GM19455 (cell line): ENCODE data around the gene TMC3.

Experiments
- ATAC-seq: cut with Tn5 transposase; IDR thresholded peaks from one replicate; pipeline ENCODE4 v1.9.1; 2021; ENCODE audit not compliant: unreplicated experiment

The TMC3 gene

DNA sequence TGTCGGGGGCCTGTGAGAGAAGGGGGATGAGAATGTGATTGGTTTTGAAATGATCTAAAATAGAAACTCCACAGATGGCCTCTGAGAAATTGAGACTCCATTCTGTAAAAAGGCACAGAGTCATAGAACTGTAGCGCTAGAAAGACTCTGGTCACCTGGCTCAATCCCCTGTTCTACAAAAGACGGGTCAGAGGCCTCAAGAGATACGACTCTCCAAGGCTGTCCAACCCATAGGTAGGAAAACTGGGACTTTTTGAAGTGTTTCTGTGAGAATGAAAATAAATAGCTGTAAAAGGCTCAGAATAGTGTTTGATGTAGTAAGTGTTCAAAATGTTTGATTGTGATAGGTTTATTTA is 11.7 kb upstream of the TMC3 start:
- ATAC-seq = no peak

GRCh38 chr15:81384891-81385720 is 11.1 kb upstream of the TMC3 start:
- no peak for ATAC-seq

DNA sequence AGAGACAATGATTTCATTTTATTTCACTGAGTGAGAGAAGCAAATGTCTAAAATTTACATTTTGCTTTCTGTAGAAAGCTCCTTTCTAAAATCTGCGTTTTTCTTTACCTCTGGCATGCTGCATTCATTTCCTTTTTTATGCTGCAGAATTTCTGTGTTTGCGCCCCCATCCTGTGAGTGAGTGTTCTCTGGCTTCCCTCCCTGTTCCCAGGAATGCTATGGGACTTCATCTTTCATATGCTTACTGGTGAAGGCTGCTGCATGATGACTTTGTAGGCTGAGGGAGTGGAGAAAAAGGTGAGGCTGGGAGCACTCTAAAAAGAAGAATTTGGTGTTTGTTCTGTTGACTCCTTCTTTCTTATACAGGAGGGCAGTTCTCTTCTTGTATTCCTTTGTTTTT is 7.7 kb upstream of the TMC3 start:
- ATAC-seq = no peak

DNA sequence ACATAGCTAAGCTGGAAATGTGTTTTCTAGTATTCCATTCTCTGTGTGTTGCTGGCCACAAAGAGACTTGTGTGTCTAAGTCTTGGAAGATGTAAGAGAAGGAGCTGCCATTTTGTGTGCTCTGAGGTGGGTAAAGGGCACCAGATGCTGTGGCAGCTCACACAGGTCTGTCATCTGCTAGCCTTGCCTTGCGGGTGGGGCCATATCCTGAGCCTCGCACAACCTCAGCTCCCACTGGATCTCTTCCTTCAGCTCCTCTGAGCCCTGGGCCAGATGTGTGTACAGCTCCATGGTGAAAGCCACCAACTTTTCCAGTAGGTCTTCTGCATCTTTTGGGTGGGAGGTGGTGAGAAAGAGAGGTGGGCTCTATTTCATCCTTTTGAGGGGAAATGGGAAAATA is 6.7 kb upstream of the TMC3 start:
- no peak for ATAC-seq

GRCh38 chr15:81380203-81380602 is 6.2 kb upstream of the TMC3 start:
- no peak for ATAC-seq

GRCh38 chr15:81379269-81379668 is 5.3 kb upstream of the TMC3 start:
- no peak for ATAC-seq

GRCh38 chr15:81378443-81378842 is 4.4 kb upstream of the TMC3 start:
- no peak for ATAC-seq

- no peak for ATAC-seq
These were observed 3.9 kb upstream of the TMC3 start for GRCh38 chr15:81377871-81378270.

DNA sequence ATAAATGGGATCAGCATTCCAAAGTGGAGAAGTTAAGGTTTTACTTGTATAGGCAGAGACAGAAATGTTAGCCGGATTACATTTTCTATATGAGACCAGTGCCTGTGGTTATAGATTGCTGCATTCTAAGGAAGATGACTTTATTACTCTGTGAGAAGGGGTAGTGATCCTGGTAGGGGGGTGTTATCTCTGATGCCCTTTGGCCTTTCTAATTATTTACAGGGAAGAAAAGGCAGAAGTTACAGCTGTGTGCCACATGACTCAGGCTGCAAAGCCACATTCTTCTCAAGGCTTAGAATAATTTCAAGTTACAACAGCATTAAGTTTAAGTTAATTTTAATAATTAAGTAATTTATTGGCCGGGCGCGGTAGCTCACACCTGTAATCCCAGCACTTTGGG is 2.2 kb upstream of the TMC3 start:
- no peak for ATAC-seq

GRCh38 chr15:81375461-81375860 is 1.4 kb upstream of the TMC3 start:
- ATAC-seq = no peak

GRCh38 chr15:81373176-81373575 is 837 bp downstream of the TMC3 start:
- ATAC-seq = no peak

DNA sequence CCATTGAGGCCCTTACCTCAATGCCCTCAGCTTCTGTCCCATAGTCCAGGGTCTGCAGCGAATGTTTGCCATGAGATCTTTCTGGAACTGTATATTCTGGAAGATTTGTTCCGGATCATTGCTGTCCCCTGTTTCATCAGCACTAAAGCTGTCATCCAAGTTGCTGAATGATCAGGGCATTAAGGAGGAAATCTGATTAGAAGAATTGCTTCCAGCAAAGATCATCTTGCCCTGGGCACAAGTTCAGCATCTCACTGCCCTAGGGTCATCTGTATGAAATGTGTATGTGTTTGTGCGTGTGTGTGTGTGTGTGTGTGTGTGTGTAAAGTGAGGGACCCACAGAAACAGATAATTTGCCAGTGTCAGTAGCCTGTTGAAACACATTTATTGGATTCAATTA is 1.4 kb downstream of the TMC3 start:
- ATAC-seq = no peak

DNA sequence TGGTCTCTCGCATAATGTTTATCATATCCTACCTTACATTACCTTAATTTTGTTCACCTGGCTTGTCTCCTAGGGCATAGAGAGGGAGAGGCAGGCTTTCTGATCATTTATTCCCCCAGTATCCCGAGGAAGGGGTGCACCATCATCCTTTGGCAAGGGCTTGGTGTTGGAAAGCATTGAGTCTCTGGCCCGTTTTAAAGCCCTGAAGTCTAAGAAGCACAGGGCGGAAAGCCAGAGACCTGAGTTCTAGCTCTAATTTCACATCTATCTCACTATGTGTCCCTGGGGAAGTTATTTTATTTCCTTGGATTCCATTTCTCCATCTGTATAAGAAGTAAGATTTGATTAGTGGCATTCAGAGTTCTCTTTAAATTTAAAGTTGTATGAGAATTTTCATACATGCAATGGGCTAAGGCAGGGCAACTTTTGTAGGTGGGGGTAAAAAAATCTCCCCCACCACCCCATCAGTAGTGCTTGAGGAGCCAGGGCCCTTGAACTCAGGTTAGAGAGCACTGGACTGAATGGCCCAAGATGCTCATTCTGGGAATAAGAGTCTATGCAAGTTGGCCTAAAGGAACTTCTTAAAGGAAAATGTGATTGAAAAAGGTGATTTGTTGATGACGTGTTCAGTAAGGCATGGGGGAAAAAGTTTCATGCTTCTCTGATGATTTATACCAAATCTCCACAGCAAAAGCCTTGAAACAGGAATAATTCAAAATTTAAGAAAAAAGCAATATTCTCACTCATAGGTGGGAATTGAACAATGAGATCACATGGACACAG is 10.1 kb downstream of the TMC3 start:
- no peak for ATAC-seq

GRCh38 chr15:81363276-81363675 is 10.7 kb downstream of the TMC3 start:
- ATAC-seq = no peak

DNA sequence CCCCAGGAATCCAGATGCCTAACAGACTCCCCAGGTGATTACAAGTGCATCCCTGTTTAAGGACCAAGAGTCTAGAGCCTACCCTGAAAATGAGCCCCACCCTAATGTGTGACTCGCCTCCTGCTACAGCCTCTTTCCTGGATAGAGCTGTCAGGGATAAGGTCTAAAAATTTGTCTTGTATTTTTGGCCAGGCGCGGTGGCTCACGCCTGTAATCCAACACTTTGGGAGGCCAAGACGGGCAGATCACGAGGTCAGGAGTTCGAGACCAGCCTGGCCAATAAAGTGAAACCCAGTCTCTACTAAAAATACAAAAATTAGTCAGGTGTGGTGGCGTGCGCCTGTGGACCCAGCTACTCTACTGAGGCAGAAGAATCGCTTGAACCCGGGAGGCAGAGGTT is 11.2 kb downstream of the TMC3 start:
- no peak for ATAC-seq

GRCh38 chr15:81361891-81362290 is 12.1 kb downstream of the TMC3 start:
- ATAC-seq = no peak

DNA sequence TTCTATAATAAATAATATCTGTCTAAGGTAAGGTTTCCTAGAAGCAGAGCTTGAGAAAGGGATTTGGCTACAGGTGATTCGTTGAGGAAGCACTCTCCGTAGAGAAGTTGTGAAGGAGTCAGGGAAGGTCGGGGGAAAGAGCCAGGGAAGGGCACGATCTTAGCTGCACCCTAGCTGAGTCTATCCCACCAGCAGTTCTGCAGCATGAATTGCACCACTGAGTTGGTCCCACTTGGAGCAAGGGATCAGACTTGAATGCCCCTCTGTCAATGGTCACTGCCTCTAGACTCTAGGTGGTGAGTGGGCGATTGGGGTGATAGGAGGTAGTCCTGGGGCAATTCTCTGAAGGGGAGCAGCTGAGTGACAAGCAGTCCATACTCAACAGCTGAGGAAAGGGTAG is 13.5 kb downstream of the TMC3 start:
- ATAC-seq = no peak

DNA sequence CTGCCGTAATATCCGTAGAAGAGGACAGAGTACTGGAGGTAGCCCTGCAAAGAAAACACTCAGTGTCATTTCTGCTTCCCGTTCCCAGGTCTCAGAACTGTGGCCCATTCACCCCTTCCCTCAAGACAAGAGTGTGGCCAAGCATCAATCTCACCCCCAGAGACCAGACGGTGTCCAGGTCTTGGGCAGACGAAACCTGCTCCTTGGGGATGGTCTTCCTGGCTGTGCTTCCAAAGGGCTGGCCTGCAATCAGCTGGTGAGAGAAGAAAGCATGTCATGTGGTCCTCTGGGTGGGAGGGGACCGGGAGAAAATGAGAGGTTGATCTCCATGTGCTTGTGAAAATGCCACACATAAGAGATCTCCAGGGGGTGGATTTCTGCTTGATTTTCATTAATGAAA is 15.8 kb downstream of the TMC3 start:
- ATAC-seq = no peak

GRCh38 chr15:81357180-81357686 is 16.8 kb downstream of the TMC3 start:
- no peak for ATAC-seq

DNA sequence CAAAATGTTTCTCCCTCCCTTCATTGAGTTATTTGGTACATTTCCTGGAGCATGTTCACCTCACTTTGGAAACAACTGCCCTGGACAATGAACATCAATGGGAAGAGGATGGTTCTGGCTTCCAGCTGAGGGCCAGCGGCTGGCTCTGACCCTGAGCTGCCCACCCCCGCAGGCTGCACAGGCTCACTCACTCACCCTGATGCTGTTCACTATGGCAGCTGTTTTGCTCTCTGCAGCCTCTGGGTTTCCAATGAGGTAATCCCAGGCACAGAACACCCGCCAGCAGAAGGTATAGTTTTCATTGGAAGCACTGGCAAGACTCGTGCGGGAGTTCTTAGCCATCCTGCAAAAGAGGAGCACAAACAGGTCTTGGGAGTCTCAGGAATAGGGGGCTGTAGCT is 17.8 kb downstream of the TMC3 start:
- ATAC-seq = no peak

- no peak for ATAC-seq
These were observed 22.4 kb downstream of the TMC3 start for GRCh38 chr15:81351651-81352050.

DNA sequence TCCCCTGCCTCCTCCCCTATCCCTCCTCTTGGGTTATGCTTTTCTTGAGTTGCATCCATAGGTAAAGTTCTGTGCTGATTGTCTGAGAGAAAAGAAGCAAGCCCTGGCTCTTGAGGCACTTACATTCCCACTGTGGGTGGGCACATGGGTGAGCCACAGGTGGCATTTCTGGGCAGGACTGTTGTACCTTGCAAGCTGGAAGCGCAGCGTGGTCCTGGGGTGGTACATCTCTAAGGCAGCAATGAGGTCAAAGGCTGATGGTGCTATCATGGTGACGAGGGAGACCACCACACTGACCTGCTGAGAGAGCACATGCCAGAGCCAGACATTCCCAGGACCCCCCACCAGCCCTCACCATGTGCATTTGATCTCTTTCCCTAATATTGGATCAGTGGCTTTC is 24.7 kb downstream of the TMC3 start:
- no peak for ATAC-seq
